ENCODE data around the gene PRKCB. TPM values are rescaled to one million over a fixed set of nuclear protein-coding genes. Genes with fewer than 3 reads are reported as not detected.

Gene PRKCB
- total and polyA plus RNA-seq, 2 donors (not counting 1 experiment from before 2014, with no cell fraction given): 0.01 TPM; not detected in 1

DNA sequence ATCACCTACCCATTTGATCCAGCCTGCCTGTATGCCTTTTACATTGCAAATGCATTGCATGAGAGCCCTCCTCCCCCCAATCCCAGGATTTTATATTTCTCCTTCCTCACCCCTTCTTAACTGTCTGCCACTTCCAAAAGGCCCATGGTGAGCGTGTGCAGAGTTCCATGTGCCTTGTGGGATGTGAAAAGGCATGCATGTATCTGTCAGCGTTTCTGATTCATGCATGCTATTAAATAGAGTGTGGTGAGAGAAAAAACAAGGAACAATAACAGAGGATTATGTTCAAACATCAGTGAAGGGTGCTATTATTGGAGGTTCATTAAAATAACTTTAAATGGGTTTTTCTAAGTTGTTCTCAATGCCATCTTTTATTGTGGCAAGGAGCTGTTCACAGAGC, 359.4 kb downstream of the PRKCB start:
- no peak for TF ChIP-seq EZH2 (IDR thresholded peaks at IDR 0.05; ENCODE audit: low read length, missing control alignments)
- TF ChIP-seq, protein P1, sequence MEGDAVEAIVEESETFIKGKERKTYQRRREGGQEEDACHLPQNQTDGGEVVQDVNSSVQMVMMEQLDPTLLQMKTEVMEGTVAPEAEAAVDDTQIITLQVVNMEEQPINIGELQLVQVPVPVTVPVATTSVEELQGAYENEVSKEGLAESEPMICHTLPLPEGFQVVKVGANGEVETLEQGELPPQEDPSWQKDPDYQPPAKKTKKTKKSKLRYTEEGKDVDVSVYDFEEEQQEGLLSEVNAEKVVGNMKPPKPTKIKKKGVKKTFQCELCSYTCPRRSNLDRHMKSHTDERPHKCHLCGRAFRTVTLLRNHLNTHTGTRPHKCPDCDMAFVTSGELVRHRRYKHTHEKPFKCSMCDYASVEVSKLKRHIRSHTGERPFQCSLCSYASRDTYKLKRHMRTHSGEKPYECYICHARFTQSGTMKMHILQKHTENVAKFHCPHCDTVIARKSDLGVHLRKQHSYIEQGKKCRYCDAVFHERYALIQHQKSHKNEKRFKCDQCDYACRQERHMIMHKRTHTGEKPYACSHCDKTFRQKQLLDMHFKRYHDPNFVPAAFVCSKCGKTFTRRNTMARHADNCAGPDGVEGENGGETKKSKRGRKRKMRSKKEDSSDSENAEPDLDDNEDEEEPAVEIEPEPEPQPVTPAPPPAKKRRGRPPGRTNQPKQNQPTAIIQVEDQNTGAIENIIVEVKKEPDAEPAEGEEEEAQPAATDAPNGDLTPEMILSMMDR (conservative IDR thresholded peaks at IDR 0.05 in 1 of 2, IDR thresholded peaks at IDR 0.05 in 1 of 2; ENCODE audit: low read depth in 1 of 2, low read length in 2 of 2): no peak
- Histone ChIP-seq H3K27ac (ENCODE audit: insufficient read depth, low read length) (no peak overlapping the region), H3K4me1 (ENCODE audit: control insufficient read depth, extremely low read depth, insufficient read depth, low read length) (no peaks in the 10 kb centered on the region), H3K4me2 (ENCODE audit: extremely low read depth, insufficient read depth, low read length) (no peak overlapping the region), H3K4me3 (replicated peaks in 1 of 4; ENCODE audit: control extremely low read depth in 1 of 4, insufficient read depth in 1 of 4, low read depth in 3 of 4, low read length in 4 of 4) (no peak overlapping the region), H3K9me3 (ENCODE audit: control insufficient read depth, insufficient read depth, low read depth, low read length) (no peaks in the 10 kb centered on the region), H2AFZ (ENCODE audit: low read length) (no peak overlapping the region), H3K9ac (ENCODE audit: insufficient read depth, low read length) (no peak overlapping the region), H3K27me3 (ENCODE audit: control insufficient read depth, insufficient read depth, low read length) (no peaks in the 10 kb centered on the region), H3K36me3 (ENCODE audit: control insufficient read depth, insufficient read depth, low read length) (no peaks in the 10 kb centered on the region), H3K79me2 (ENCODE audit: control insufficient read depth, insufficient read depth, low read length) (no peaks in the 10 kb centered on the region), H4K20me1 (ENCODE audit: control insufficient read depth, extremely low read depth, insufficient read depth, low read length) (no peaks in the 10 kb centered on the region)
- no peak for DNase-seq (ENCODE audit: low read depth in 2 of 2)

DNA sequence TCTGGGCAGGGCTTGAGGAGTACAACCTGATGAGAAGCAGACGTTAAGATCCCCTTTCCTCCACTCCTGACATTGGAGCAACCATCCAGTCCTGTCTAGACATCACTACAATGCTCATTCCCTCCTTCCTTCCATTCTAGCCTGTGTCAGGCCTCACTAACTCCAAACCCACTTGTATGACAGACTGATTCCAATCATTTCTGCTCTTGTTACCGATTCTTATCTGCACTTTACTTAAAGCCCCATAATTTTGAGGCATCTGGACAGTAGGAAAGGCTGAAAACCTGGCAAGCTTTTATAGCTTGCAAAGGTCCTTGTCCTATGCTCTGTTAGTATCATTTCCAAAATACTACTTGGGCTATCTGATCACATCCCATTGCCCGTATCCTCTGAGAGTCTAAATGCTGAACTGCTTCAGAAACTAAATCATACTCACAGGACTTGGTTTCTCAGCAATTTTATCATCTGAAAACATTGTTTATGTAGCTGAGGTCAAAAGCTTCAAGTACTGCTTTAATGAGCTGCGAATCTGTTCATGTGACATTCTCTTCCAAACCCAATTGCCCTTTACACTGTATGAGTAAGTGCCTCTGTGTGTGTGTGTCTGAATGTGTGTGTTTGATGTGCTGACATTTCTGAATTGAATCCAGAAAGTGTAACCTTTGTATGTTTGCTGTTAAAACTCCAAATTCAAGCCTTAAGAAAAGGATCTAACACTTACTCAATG, 363.2 kb downstream of the PRKCB start:
- H3K79me2 ChIP-seq (ENCODE audit: control insufficient read depth, insufficient read depth, low read length): no peaks in the 10 kb centered on the region
- H3K36me3 ChIP-seq (ENCODE audit: control insufficient read depth, insufficient read depth, low read length): no peaks in the 10 kb centered on the region
- TF ChIP-seq EZH2 (IDR thresholded peaks at IDR 0.05; ENCODE audit: low read length, missing control alignments): no peak
- TF ChIP-seq, protein P1 (conservative IDR thresholded peaks at IDR 0.05 in 1 of 2, IDR thresholded peaks at IDR 0.05 in 1 of 2; ENCODE audit: low read depth in 1 of 2, low read length in 2 of 2): no peak
- H3K9ac ChIP-seq (ENCODE audit: insufficient read depth, low read length): no peak overlapping the region
- no peaks in the 10 kb centered on the region for H3K9me3 ChIP-seq (ENCODE audit: control insufficient read depth, insufficient read depth, low read depth, low read length)
- H3K4me3 ChIP-seq (replicated peaks in 1 of 4; ENCODE audit: control extremely low read depth in 1 of 4, insufficient read depth in 1 of 4, low read depth in 3 of 4, low read length in 4 of 4): no peak overlapping the region
- H2AFZ ChIP-seq (ENCODE audit: low read length): no peak overlapping the region
- no peak overlapping the region for H3K4me2 ChIP-seq (ENCODE audit: extremely low read depth, insufficient read depth, low read length)
- H3K4me1 ChIP-seq (ENCODE audit: control insufficient read depth, extremely low read depth, insufficient read depth, low read length): no peaks in the 10 kb centered on the region
- peak; percentile 10 to 55 for DNase-seq (ENCODE audit: low read depth in 2 of 2)
- H4K20me1 ChIP-seq (ENCODE audit: control insufficient read depth, extremely low read depth, insufficient read depth, low read length): no peaks in the 10 kb centered on the region
- no peaks in the 10 kb centered on the region for H3K27me3 ChIP-seq (ENCODE audit: control insufficient read depth, insufficient read depth, low read length)
- no peak overlapping the region for H3K27ac ChIP-seq (ENCODE audit: insufficient read depth, low read length)

DNA sequence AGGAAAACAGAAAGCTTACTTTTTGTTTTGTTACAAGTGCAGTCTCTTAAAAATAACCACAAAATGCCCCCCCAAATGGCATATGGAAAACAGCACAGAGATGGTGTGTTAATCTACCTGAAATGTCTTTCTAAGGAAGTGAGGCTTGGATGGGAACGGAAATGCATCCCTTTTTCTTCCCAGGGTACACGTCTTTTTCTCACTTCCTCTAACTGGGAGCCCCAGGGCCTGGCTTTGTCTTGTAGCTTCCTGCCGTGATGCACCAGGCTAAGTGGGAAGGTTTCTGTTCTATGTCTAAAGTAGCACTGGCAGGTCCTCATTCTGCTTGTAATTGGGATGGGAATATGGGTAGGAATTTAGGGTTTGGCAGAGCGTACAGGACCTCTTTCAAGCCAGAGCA, 367.9 kb downstream of the PRKCB start:
- no peaks in the 10 kb centered on the region for H4K20me1 ChIP-seq (ENCODE audit: control insufficient read depth, extremely low read depth, insufficient read depth, low read length)
- no peaks in the 10 kb centered on the region for H3K79me2 ChIP-seq (ENCODE audit: control insufficient read depth, insufficient read depth, low read length)
- H3K4me3 ChIP-seq (replicated peaks in 1 of 4; ENCODE audit: control extremely low read depth in 1 of 4, insufficient read depth in 1 of 4, low read depth in 3 of 4, low read length in 4 of 4): no peak overlapping the region
- H3K36me3 ChIP-seq (ENCODE audit: control insufficient read depth, insufficient read depth, low read length): no peaks in the 10 kb centered on the region
- H3K4me2 ChIP-seq (ENCODE audit: extremely low read depth, insufficient read depth, low read length): no peak overlapping the region
- DNase-seq (ENCODE audit: low read depth in 2 of 2): no peak
- H3K4me1 ChIP-seq (ENCODE audit: control insufficient read depth, extremely low read depth, insufficient read depth, low read length): no peaks in the 10 kb centered on the region
- no peak for TF ChIP-seq EZH2 (IDR thresholded peaks at IDR 0.05; ENCODE audit: low read length, missing control alignments)
- TF ChIP-seq, protein P1 (conservative IDR thresholded peaks at IDR 0.05 in 1 of 2, IDR thresholded peaks at IDR 0.05 in 1 of 2; ENCODE audit: low read depth in 1 of 2, low read length in 2 of 2): no peak
- no peaks in the 10 kb centered on the region for H3K27me3 ChIP-seq (ENCODE audit: control insufficient read depth, insufficient read depth, low read length)
- H3K9me3 ChIP-seq (ENCODE audit: control insufficient read depth, insufficient read depth, low read depth, low read length): no peaks in the 10 kb centered on the region
- H3K9ac ChIP-seq (ENCODE audit: insufficient read depth, low read length): no peak overlapping the region
- H2AFZ ChIP-seq (ENCODE audit: low read length): no peak overlapping the region
- H3K27ac ChIP-seq (ENCODE audit: insufficient read depth, low read length): no peak overlapping the region
